Kidney (tissue), 14 donors: ENCODE results near the gene RAB6B. TPM values are rescaled to one million over a fixed set of nuclear protein-coding genes. Genes with fewer than 3 reads are reported as not detected.

ENCODE experiments used
- DNase-seq, 5 donors: peaks; one replicate each; pipeline ENCODE4 v3.0.0-alpha.2; 2013 to 2020
- FAIRE-seq: peaks from 2 replicates; lab custom pipeline; 2012; peaks lifted over from hg19 to GRCh38; lab: Jason Lieb, UNC
- H3K27ac ChIP-seq, 2 donors: one replicate each; pipeline ENCODE4 v1.7.0; 2013; ENCODE audit warnings: low read depth in 2 of 2, low read length in 2 of 2, inconsistent platforms in 1 of 2
- H3K27me3 ChIP-seq: one replicate; pipeline ENCODE4 v1.7.1; 2013; ENCODE audit warnings: low read length, inconsistent platforms; ENCODE audit not compliant: control insufficient read depth, insufficient read depth
- H3K36me3 ChIP-seq, 3 donors: one replicate each; pipeline versions ENCODE4 v1.7.0 to v1.7.1; 2013; ENCODE audit warnings: low read length in 3 of 3, control low read depth in 1 of 3, inconsistent platforms in 1 of 3; ENCODE audit not compliant: insufficient read depth in 3 of 3, control insufficient read depth in 2 of 3
- H3K4me1 ChIP-seq, 3 donors: one replicate each; pipeline versions ENCODE4 v1.7.0 to v1.7.1; 2013; ENCODE audit warnings: low read length in 3 of 3, inconsistent platforms in 1 of 3, low read depth in 1 of 3; ENCODE audit not compliant: control insufficient read depth in 2 of 3, insufficient read depth in 2 of 3
- H3K4me3 ChIP-seq, 3 donors: one replicate each; pipeline versions ENCODE4 v1.7.0 to v1.8.1; 2013; ENCODE audit warnings: low read length in 3 of 3, control low read depth in 1 of 3, inconsistent platforms in 1 of 3
- H3K9ac ChIP-seq, 3 donors: one replicate each; pipeline versions ENCODE4 v1.7.0 to v1.7.1; 2013; ENCODE audit warnings: low read length in 3 of 3, control low read depth in 1 of 3, inconsistent platforms in 1 of 3
- H3K9me3 ChIP-seq, 3 donors: one replicate each; pipeline versions ENCODE4 v1.7.0 to v1.7.1; 2013; ENCODE audit warnings: low read length in 3 of 3, control low read depth in 1 of 3, inconsistent platforms in 1 of 3; ENCODE audit not compliant: control insufficient read depth in 2 of 3, insufficient read depth in 1 of 3
- intact Hi-C: fragments of 100-400 bp; cut with DNase I; formaldehyde crosslinking; loops from one replicate; pipeline ENCODE4 v1.11.1; 2022
- polyA plus RNA-seq: library from polyadenylated mRNA; stranded (reverse); fragments of 350-450 nt; fragmentation: Illumina TruSeq; extraction: RNeasy Lipid Tissue Mini Kit (QIAGEN cat#74804); gene quantifications from one replicate; pipeline ENCODE4 v1.2.3, GENCODE V29; 2014; ENCODE audit warnings: low read depth, low replicate concordance; ENCODE audit not compliant: insufficient read depth
- total RNA-seq: library from RNA; stranded (reverse); fragmentation: NEBNext Ultra II Directional; extraction: Animal tissue kit (Norgen Biotek cat#: 25700); gene quantifications from one replicate; pipeline ENCODE4 v1.2.1, GENCODE V29; 2021
- TF ChIP-seq, protein P1 (sequence below): IDR thresholded peaks from 3 replicates; pipeline ENCODE4 v1.5.1; 2012; ENCODE audit warnings: mild to moderate bottlenecking, moderate library complexity, borderline replicate concordance; ENCODE audit not compliant: insufficient read depth; ENCODE audit errors: extremely low read depth
- donor health status: control.
- donor health status: control.
- donor health status: control.
- donor health status: control.
- donor health status: control.
- donor health status: DM: yes; HTN: yes; CAD: no.
- donor health status: Normal renal cell carcinoma (clear cell type).

The RAB6B gene
- total and polyA plus RNA-seq, 2 donors from 2014 or later = 6.6 to 17.7 TPM

GRCh38 chr3:133884054-133884886, 11.4 kb downstream of the RAB6B start:
- H3K27ac ChIP-seq = no peak overlapping the region
- H3K4me3 ChIP-seq = no peak overlapping the region
- TF ChIP-seq, protein P1, sequence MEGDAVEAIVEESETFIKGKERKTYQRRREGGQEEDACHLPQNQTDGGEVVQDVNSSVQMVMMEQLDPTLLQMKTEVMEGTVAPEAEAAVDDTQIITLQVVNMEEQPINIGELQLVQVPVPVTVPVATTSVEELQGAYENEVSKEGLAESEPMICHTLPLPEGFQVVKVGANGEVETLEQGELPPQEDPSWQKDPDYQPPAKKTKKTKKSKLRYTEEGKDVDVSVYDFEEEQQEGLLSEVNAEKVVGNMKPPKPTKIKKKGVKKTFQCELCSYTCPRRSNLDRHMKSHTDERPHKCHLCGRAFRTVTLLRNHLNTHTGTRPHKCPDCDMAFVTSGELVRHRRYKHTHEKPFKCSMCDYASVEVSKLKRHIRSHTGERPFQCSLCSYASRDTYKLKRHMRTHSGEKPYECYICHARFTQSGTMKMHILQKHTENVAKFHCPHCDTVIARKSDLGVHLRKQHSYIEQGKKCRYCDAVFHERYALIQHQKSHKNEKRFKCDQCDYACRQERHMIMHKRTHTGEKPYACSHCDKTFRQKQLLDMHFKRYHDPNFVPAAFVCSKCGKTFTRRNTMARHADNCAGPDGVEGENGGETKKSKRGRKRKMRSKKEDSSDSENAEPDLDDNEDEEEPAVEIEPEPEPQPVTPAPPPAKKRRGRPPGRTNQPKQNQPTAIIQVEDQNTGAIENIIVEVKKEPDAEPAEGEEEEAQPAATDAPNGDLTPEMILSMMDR = no peak
- H3K4me1 ChIP-seq = no peaks in the 10 kb centered on the region
- H3K9ac ChIP-seq = no peak overlapping the region
- DNase-seq = peak in 1 of 5 donors; percentile 12
- no peaks in the 10 kb centered on the region for H3K27me3 ChIP-seq
- intact Hi-C loops = no loop called here
- peaks cover 0 to under 1% (median 0%) of the 10 kb centered on the region in 3 donors for H3K9me3 ChIP-seq
- no peak for FAIRE-seq
- no peaks in the 10 kb centered on the region for H3K36me3 ChIP-seq

GRCh38 chr3:133883641-133884040, 12.0 kb downstream of the RAB6B start:
- peak in 1 of 5 donors; percentile 6 for DNase-seq
- no peak for FAIRE-seq
- TF ChIP-seq, protein P1 = no peak
- Histone ChIP-seq H3K27me3 (no peaks in the 10 kb centered on the region), H3K4me1 (no peaks in the 10 kb centered on the region), H3K27ac (no peak overlapping the region), H3K4me3 (no peak overlapping the region), H3K9me3 (peaks cover 0 to 6% (median 0%) of the 10 kb centered on the region in 3 donors), H3K9ac (no peak overlapping the region), H3K36me3 (no peaks in the 10 kb centered on the region)
- intact Hi-C loops = no loop called here

- DNase-seq = peak in 1 of 5 donors; percentile 32
- Histone ChIP-seq H3K9me3 (peaks cover 0 to 11% (median 0%) of the 10 kb centered on the region in 3 donors), H3K4me1 (no peaks in the 10 kb centered on the region), H3K4me3 (no peak overlapping the region), H3K9ac (no peak overlapping the region), H3K27ac (no peak overlapping the region), H3K27me3 (no peaks in the 10 kb centered on the region), H3K36me3 (no peaks in the 10 kb centered on the region)
- FAIRE-seq = no peak
- TF ChIP-seq, protein P1 = no peak
- intact Hi-C loops = no loop called here
Observed at GRCh38 chr3:133882986-133883586, 12.6 kb downstream of the RAB6B start.
